Heart left ventricle (tissue), 16 donors: Measurements from ENCODE around the gene POLR1A. TPM values are rescaled to one million over a fixed set of nuclear protein-coding genes. Genes with fewer than 3 reads are reported as not detected.
A peak's percentile ranks its signal among the peaks of the same experiment; 100 is the strongest.

Experiments used
- ATAC-seq, 4 donors: fragments of 200-7000 bp; cut with Tn5 transposase; one replicate each; pipeline ENCODE4 v1.9.1; 2020 to 2022; ENCODE audit warnings: moderate library complexity in 4 of 4, mild to moderate bottlenecking in 3 of 4, moderate number of reproducible peaks in 1 of 4
- DNase-seq, 5 donors: peaks; one replicate each; pipeline ENCODE4 v3.0.0-alpha.2; 2020
- H3K27ac ChIP-seq, 12 donors: fragments of 200-600 bp; sonication (generic) in 4 of 12; one replicate each; pipeline versions ENCODE4 v1.5.0 to v1.8.0; 2016 to 2022; ENCODE audit warnings: mild to moderate bottlenecking in 2 of 12
- H3K27me3 ChIP-seq, 9 donors: fragments of 200-600 bp; sonication (generic) in 2 of 9; one replicate each; pipeline versions ENCODE4 v1.5.1 to v1.8.0; 2016 to 2022; ENCODE audit warnings: mild to moderate bottlenecking in 3 of 9
- H3K36me3 ChIP-seq, 9 donors: fragments of 200-600 bp; sonication (generic) in 2 of 9; one replicate each; pipeline versions ENCODE4 v1.5.0 to v1.8.0; 2018 to 2022; ENCODE audit warnings: mild to moderate bottlenecking in 2 of 9
- H3K4me1 ChIP-seq, 12 donors: fragments of 200-600 bp; sonication (generic) in 4 of 12; one replicate each; pipeline versions ENCODE4 v1.5.0 to v1.8.0; 2016 to 2022; ENCODE audit warnings: mild to moderate bottlenecking in 3 of 12
- H3K4me3 ChIP-seq, 12 donors: fragments of 200-600 bp; sonication (generic) in 4 of 12; one replicate each; pipeline versions ENCODE4 v1.5.0 to v1.8.0; 2017 to 2022; ENCODE audit warnings: mild to moderate bottlenecking in 9 of 12, moderate library complexity in 4 of 12
- H3K9me3 ChIP-seq, 12 donors: fragments of 200-600 bp; sonication (generic) in 4 of 12; one replicate each; pipeline versions ENCODE4 v1.5.0 to v1.8.0; 2016 to 2022; ENCODE audit warnings: mild to moderate bottlenecking in 1 of 12
- POLR2A ChIP-seq, 2 donors: fragments of 450-650 bp; IDR thresholded peaks; one replicate each; pipeline ENCODE4 v1.6.1; 2017; ENCODE audit warnings: antibody characterized with exemption in 2 of 2, mild to moderate bottlenecking in 2 of 2, moderate library complexity in 2 of 2
- WGBS, 4 donors: extraction: QIAGEN DNeasy Blood & Tissue Kit in 2 of 4; methylation state at CpG; one replicate each; pipeline versions ENCODE4 v1.1.5 to v1.1.7; 2013 to 2018; 5-methylcytosine and 5-hydroxymethylcytosine counted together
- intact Hi-C, 10 donors: fragments of 100-400 bp; cut with DNase I; formaldehyde crosslinking; loops; one replicate each; pipeline versions ENCODE4 v1.11.1 to v1.14.2; 2022
- polyA plus RNA-seq, 2 donors: library from polyadenylated mRNA; stranded (reverse); fragments of 200-250 nt; gene quantifications; one replicate each; pipeline ENCODE4 v1.2.3, GENCODE V29; 2013
- total RNA-seq, 9 donors: library from RNA; depleted of rRNA in 2 of 9; stranded (reverse); fragments of >200 nt in 2 of 9; fragmentation: NEBNext Ultra II Directional in 3 of 9; extraction: Animal tissue kit (Norgen Biotek cat#: 25700) in 3 of 9; gene quantifications; one replicate each; pipeline versions ENCODE4 v1.1.0 to v1.2.4, GENCODE V29; 2016 to 2023
- TF ChIP-seq, protein P1 (sequence below), 12 donors: fragments of 200-600 bp; sonication (generic) in 4 of 12; IDR thresholded peaks; one replicate each; pipeline versions ENCODE4 v1.5.0 to v1.8.0; 2018 to 2022; ENCODE audit warnings: antibody characterized with exemption in 12 of 12, mild to moderate bottlenecking in 5 of 12
- donor health status: ischemic (EF 13 %, LVEDD 7.1; RV severe dilation, severe dysfunction).
- donor health status: healthy with polysubstance abuse.
- donor health status: DM: no; HTN: yes; CAD: no.
- donor health status: DM: no; HTN: no; CAD: no.
- donor health status: ischemic (EF 25% LVEDD 6.9; RV normal size, moderate dysfunction).
- donor health status: ischemic (EF 25% LVEDD 5.7; RV mildly dilated, moderate dysfunction).
- donor health status: healthy.
- donor health status: DM: yes; HTN: yes; CAD: no.
- donor health status: ischemic (EF 35%, LVEDD 5.7; RV mildly dilated, moderate dysfunction).
- donor health status: nonischemic (EF 11% LVEDD 7.7; RV severe dilation, severe dysfunction).
- donor health status: DM: yes; HTN: yes; CAD: no.
- donor health status: PGD.
- donor health status: ischemic (EF 29% LVEDD 5.4; RV normal size, mild dysfunction).
- donor health status: nonischemic (EF 23%, LVEDD 6.1; RV moderate dilation, normal function).

Gene POLR1A
- total and polyA plus RNA-seq, 11 donors, result 4.2 to 25.4 (median 17.7) TPM

DNA sequence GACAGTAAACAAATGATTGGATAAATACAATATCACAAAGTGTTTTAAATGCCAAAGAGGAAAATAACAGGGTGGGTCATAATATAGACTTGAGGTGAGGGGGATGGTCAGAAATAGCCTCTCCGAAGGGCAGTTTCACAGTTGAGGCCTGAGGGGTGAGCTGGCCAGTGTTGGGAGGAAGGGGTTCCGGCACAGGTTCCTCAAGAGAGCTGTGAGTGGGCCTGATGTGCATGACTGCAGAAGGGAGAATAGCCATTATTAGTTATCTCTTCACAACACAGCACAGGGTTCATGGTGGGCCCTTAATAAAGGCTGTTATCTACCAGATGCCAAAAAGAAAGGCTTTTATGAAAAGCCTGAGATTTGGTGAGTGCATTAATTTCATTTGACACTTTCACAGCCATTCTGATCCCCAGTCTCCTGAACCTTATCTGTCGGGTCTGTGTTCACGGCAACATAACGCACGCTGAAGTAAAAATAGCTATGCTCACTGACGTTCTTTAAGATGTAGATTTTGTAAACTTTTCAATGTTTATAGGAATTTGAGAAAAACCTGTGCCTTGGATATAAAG, 39.6 kb downstream of the POLR1A start:
- 90 to 95% (median 91%) methylated on average over 7 of the region's 7 CpGs for WGBS, 4 donors
- Histone ChIP-seq H3K36me3 (peaks cover 4 to 94% (median 62%) of the 10 kb centered on the region in 9 donors), H3K9me3 (peaks cover 0 to 17% (median 0%) of the 10 kb centered on the region in 12 donors), H3K27me3 (no peaks in the 10 kb centered on the region), H3K4me3 (no peak overlapping the region), H3K27ac (peak overlapping the region in 3 of 12 donors; percentile 20 to 60 (median 28)), H3K4me1 (peaks cover 0 to 30% (median 5%) of the 10 kb centered on the region in 12 donors)
- TF ChIP-seq, protein P1, sequence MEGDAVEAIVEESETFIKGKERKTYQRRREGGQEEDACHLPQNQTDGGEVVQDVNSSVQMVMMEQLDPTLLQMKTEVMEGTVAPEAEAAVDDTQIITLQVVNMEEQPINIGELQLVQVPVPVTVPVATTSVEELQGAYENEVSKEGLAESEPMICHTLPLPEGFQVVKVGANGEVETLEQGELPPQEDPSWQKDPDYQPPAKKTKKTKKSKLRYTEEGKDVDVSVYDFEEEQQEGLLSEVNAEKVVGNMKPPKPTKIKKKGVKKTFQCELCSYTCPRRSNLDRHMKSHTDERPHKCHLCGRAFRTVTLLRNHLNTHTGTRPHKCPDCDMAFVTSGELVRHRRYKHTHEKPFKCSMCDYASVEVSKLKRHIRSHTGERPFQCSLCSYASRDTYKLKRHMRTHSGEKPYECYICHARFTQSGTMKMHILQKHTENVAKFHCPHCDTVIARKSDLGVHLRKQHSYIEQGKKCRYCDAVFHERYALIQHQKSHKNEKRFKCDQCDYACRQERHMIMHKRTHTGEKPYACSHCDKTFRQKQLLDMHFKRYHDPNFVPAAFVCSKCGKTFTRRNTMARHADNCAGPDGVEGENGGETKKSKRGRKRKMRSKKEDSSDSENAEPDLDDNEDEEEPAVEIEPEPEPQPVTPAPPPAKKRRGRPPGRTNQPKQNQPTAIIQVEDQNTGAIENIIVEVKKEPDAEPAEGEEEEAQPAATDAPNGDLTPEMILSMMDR (IDR thresholded peaks at IDR 0.05), result no peak
- TF ChIP-seq POLR2A (IDR thresholded peaks at IDR 0.05), result no peak
- intact Hi-C loops, result loop anchor here in 1 of 10 donors (2.0 kb wide), 1 partner anchor 25 kb away; no protein-coding TSS in a partner anchor
- DNase-seq (no peak), ATAC-seq (no peak)

DNA sequence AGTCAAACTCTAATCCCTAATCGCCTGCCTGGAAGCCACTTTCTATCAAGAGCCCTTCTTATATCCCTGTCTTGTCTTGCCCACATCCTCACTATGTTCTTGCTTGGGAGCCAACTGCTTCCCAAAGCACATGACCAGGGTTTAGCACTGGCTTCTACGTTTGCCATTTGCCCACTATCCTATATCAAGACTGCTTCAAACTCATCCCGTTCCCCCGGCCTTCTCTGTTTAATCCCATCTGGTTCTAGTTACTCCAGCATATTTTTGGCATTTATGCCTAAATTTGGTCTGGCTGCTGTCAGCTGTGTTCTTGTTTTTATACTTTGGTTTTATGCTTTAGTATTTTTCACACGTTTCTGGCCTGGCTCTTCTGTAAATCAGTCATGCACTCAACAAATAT, 40.2 kb downstream of the POLR1A start:
- Histone ChIP-seq H3K9me3 (peaks cover 0 to 17% (median 0%) of the 10 kb centered on the region in 12 donors), H3K4me3 (no peak overlapping the region), H3K36me3 (peaks cover 4 to 95% (median 64%) of the 10 kb centered on the region in 9 donors), H3K27me3 (no peaks in the 10 kb centered on the region), H3K4me1 (peaks cover 0 to 30% (median 5%) of the 10 kb centered on the region in 12 donors), H3K27ac (peak overlapping the region in 4 of 12 donors; percentile 20 to 60 (median 28))
- TF ChIP-seq, protein P1 (IDR thresholded peaks at IDR 0.05), result no peak
- TF ChIP-seq POLR2A (IDR thresholded peaks at IDR 0.05), result no peak
- DNase-seq, result no peak
- peak in 2 of 4 donors; percentile 17 to 36 for ATAC-seq
- intact Hi-C loops, result no loop called here
- WGBS, 4 donors, result 54 to 74% (median 63%) methylated on average over 5 of the region's 5 CpGs

DNA sequence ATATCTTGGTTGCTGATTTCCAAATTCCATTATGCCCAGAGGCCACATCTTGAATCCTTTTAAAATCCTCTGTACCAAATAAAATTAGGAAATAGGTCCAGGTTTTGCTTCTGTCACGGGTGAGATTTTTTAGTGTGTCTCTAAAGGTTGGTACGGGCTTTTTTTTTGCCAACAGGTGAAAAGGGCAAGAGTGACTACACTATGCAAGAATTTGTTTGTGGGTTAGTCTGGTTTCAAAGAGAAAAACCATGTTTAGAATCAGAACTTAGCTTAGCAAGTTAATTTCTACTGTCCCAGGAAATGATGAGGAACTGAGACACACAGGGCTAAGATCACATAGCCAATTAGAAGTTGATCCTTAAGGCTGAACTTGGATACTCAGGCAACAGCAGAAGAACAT, 41.7 kb downstream of the POLR1A start:
- intact Hi-C loops, result no loop called here
- ATAC-seq (no peak), DNase-seq (no peak)
- H3K9me3 ChIP-seq, result peaks cover 0 to 17% (median 0%) of the 10 kb centered on the region in 12 donors
- no peak overlapping the region for H3K27ac ChIP-seq
- no peak overlapping the region for H3K4me3 ChIP-seq
- peaks cover 0 to 26% (median 5%) of the 10 kb centered on the region in 12 donors for H3K4me1 ChIP-seq
- peaks cover 0 to 94% (median 63%) of the 10 kb centered on the region in 9 donors for H3K36me3 ChIP-seq
- H3K27me3 ChIP-seq, result no peaks in the 10 kb centered on the region
- WGBS, 4 donors, result 90 to 95% (median 93%) methylated on average over 2 of the region's 2 CpGs
- TF ChIP-seq, protein P1 (IDR thresholded peaks at IDR 0.05), result no peak
- TF ChIP-seq POLR2A (IDR thresholded peaks at IDR 0.05), result no peak

GRCh38 chr2:86062043-86062442, 43.6 kb downstream of the POLR1A start:
- H3K27ac ChIP-seq, result peak overlapping the region in 1 of 12 donors; percentile 17
- H3K36me3 ChIP-seq, result peaks cover 0 to 80% (median 52%) of the 10 kb centered on the region in 9 donors
- no peak for DNase-seq
- no peak overlapping the region for H3K4me3 ChIP-seq
- ATAC-seq, result no peak
- H3K9me3 ChIP-seq, result peaks cover 0 to 17% (median 0%) of the 10 kb centered on the region in 12 donors
- no peaks in the 10 kb centered on the region for H3K27me3 ChIP-seq
- TF ChIP-seq, protein P1 (IDR thresholded peaks at IDR 0.05), result no peak
- no peak for TF ChIP-seq POLR2A (IDR thresholded peaks at IDR 0.05)
- peaks cover 0 to 15% (median 5%) of the 10 kb centered on the region in 12 donors for H3K4me1 ChIP-seq
- 69 to 77% (median 71%) methylated on average over 2 of the region's 2 CpGs for WGBS, 4 donors
- intact Hi-C loops, result no loop called here
